ENCODE data around the gene VPS54.

GRCh38 chr2:64025741-64026140 is 6.5 kb upstream of the VPS54 start:
- TF ChIP-seq, protein P1, sequence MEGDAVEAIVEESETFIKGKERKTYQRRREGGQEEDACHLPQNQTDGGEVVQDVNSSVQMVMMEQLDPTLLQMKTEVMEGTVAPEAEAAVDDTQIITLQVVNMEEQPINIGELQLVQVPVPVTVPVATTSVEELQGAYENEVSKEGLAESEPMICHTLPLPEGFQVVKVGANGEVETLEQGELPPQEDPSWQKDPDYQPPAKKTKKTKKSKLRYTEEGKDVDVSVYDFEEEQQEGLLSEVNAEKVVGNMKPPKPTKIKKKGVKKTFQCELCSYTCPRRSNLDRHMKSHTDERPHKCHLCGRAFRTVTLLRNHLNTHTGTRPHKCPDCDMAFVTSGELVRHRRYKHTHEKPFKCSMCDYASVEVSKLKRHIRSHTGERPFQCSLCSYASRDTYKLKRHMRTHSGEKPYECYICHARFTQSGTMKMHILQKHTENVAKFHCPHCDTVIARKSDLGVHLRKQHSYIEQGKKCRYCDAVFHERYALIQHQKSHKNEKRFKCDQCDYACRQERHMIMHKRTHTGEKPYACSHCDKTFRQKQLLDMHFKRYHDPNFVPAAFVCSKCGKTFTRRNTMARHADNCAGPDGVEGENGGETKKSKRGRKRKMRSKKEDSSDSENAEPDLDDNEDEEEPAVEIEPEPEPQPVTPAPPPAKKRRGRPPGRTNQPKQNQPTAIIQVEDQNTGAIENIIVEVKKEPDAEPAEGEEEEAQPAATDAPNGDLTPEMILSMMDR (IDR thresholded peaks at IDR 0.05), result no peak
- TF ChIP-seq ZFX (IDR thresholded peaks at IDR 0.05; ENCODE audit: borderline replicate concordance), result no peak
